Measurements from ENCODE around the gene CNPY1. TPM values are rescaled to one million over a fixed set of nuclear protein-coding genes. Genes with fewer than 3 reads are reported as not detected.

Gene CNPY1
- total and polyA plus RNA-seq, 9 donors, result 0.05 TPM; not detected in 8

- Histone ChIP-seq H3K36me3 (no peaks in the 10 kb centered on the region), H3K9me3 (no peaks in the 10 kb centered on the region), H3K4me3 (no peak overlapping the region), H3K4me1 (ENCODE audit: insufficient read depth) (no peaks in the 10 kb centered on the region), H3K27me3 (no peaks in the 10 kb centered on the region), H3K27ac (no peak overlapping the region)
- intact Hi-C loops (cut with DNase I), result no loop called here
- 36 to 62% (median 49%) methylated on average over 3 of the region's 3 CpGs for WGBS, 3 donors
- no peak for DNase-seq
- TF ChIP-seq EP300 (IDR thresholded peaks at IDR 0.05), result no peak
- no peak for TF ChIP-seq POLR2A (IDR thresholded peaks at IDR 0.05)
- TF ChIP-seq CTCF (IDR thresholded peaks at IDR 0.05), result no peak
Observed at GRCh38 chr7:155505422-155505793, 41.0 kb downstream of the CNPY1 start.

- H3K27me3 ChIP-seq, result no peaks in the 10 kb centered on the region
- no peaks in the 10 kb centered on the region for H3K36me3 ChIP-seq
- DNase-seq, result no peak
- no peak for TF ChIP-seq CTCF (IDR thresholded peaks at IDR 0.05)
- no peak for TF ChIP-seq EP300 (IDR thresholded peaks at IDR 0.05)
- TF ChIP-seq POLR2A (IDR thresholded peaks at IDR 0.05), result no peak
- 71 to 77% (median 76%) methylated on average over 25 to 26 of the region's 26 CpGs for WGBS, 3 donors
- intact Hi-C loops (cut with DNase I), result no loop called here
- no peak overlapping the region for H3K27ac ChIP-seq
- H3K9me3 ChIP-seq, result no peaks in the 10 kb centered on the region
- H3K4me1 ChIP-seq (ENCODE audit: insufficient read depth), result no peaks in the 10 kb centered on the region
- H3K4me3 ChIP-seq, result no peak overlapping the region
Observed at GRCh38 chr7:155497149-155497901, 49.0 kb downstream of the CNPY1 start.

- DNase-seq, result no peak
- 82 to 87% (median 82%) methylated on average over 23 of the region's 23 CpGs for WGBS, 3 donors
- intact Hi-C loops (cut with DNase I), result no loop called here
- no peaks in the 10 kb centered on the region for H3K27me3 ChIP-seq
- no peaks in the 10 kb centered on the region for H3K4me1 ChIP-seq (ENCODE audit: insufficient read depth)
- no peaks in the 10 kb centered on the region for H3K36me3 ChIP-seq
- H3K27ac ChIP-seq, result no peak overlapping the region
- no peak overlapping the region for H3K4me3 ChIP-seq
- no peaks in the 10 kb centered on the region for H3K9me3 ChIP-seq
- TF ChIP-seq POLR2A (IDR thresholded peaks at IDR 0.05), result no peak
- no peak for TF ChIP-seq EP300 (IDR thresholded peaks at IDR 0.05)
- TF ChIP-seq CTCF (IDR thresholded peaks at IDR 0.05), result no peak
Observed at GRCh38 chr7:155496267-155497005, 49.9 kb downstream of the CNPY1 start.

GRCh38 chr7:155495440-155496248, 50.7 kb downstream of the CNPY1 start:
- H3K4me3 ChIP-seq, result no peak overlapping the region
- WGBS, 3 donors, result 81 to 85% (median 81%) methylated on average over 13 of the region's 13 CpGs

More at GRCh38 chr7:155495440-155496248, 50.7 kb downstream of the CNPY1 start:
- Histone ChIP-seq H3K27me3 (no peaks in the 10 kb centered on the region), H3K27ac (no peak overlapping the region), H3K9me3 (no peaks in the 10 kb centered on the region), H3K36me3 (no peaks in the 10 kb centered on the region), H3K4me1 (ENCODE audit: insufficient read depth) (peaks cover 2% of the 10 kb centered on the region)
- intact Hi-C loops (cut with DNase I), result no loop called here
- TF ChIP-seq POLR2A (IDR thresholded peaks at IDR 0.05), result no peak
- TF ChIP-seq CTCF (IDR thresholded peaks at IDR 0.05), result no peak
- no peak for TF ChIP-seq EP300 (IDR thresholded peaks at IDR 0.05)
- DNase-seq, result no peak
